Neural crest cell (in vitro differentiated cells): ENCODE measurements around the gene COL19A1. TPM values are rescaled to one million over a fixed set of nuclear protein-coding genes. Genes with fewer than 3 reads are reported as not detected.

ENCODE experiments used
- DNase-seq: peaks from one replicate; pipeline ENCODE4 v3.0.0; 2021; ENCODE audit warnings: low read depth, mixed read lengths, low spot score
- H3K27ac Mint-ChIP-seq: one replicate; pipeline ENCODE4 v1.8.0; 2021; ENCODE audit warnings: mild to moderate bottlenecking, mixed read lengths; ENCODE audit not compliant: unreplicated experiment
- H3K27me3 Mint-ChIP-seq: 2 replicates; pipeline ENCODE4 v1.8.0; 2021; ENCODE audit warnings: low read depth, mild to moderate bottlenecking, mixed read lengths
- H3K36me3 Mint-ChIP-seq: 2 replicates; pipeline ENCODE4 v1.8.0; 2021; ENCODE audit warnings: low read depth, mild to moderate bottlenecking, mixed read lengths
- H3K4me1 Mint-ChIP-seq: 2 replicates; pipeline ENCODE4 v1.8.0; 2021; ENCODE audit warnings: mixed read lengths
- H3K4me3 Mint-ChIP-seq: one replicate; pipeline ENCODE4 v1.8.0; 2021; ENCODE audit warnings: mild to moderate bottlenecking, mixed read lengths
- H3K9me3 Mint-ChIP-seq: 2 replicates; pipeline ENCODE4 v1.8.0; 2021; ENCODE audit warnings: mixed read lengths
- CTCF ChIP-seq: fragments of 200-600 bp; sonication (generic); conservative IDR thresholded peaks from 2 replicates; pipeline ENCODE4 v1.5.0; 2021; ENCODE audit warnings: antibody characterized with exemption, mild to moderate bottlenecking
- total RNA-seq: library from RNA; stranded (reverse); gene quantifications from 2 replicates; pipeline ENCODE4 v1.2.1, GENCODE V29; 2021

COL19A1 gene
- total RNA-seq, 1 donor from 2014 or later = 0.09 TPM

- Mint-ChIP-seq H3K4me1 (peaks cover 18% of the 10 kb centered on the region), H3K27ac (peak overlapping the region; percentile 72), H3K4me3 (no peak overlapping the region), H3K27me3 (no peaks in the 10 kb centered on the region), H3K9me3 (no peaks in the 10 kb centered on the region), H3K36me3 (no peaks in the 10 kb centered on the region)
- no peak for TF ChIP-seq CTCF
- DNase-seq = no peak
Observed at GRCh38 chr6:70136996-70137395, 270.6 kb downstream of the COL19A1 start.

- Mint-ChIP-seq H3K27ac (no peak overlapping the region), H3K36me3 (no peaks in the 10 kb centered on the region), H3K27me3 (no peaks in the 10 kb centered on the region), H3K9me3 (no peaks in the 10 kb centered on the region), H3K4me1 (peaks cover 28% of the 10 kb centered on the region), H3K4me3 (no peak overlapping the region)
- TF ChIP-seq CTCF = no peak
- DNase-seq = no peak
Observed at GRCh38 chr6:70140496-70140895, 274.1 kb downstream of the COL19A1 start.

- no peak overlapping the region for H3K4me3 Mint-ChIP-seq
- H3K27me3 Mint-ChIP-seq = no peaks in the 10 kb centered on the region
- TF ChIP-seq CTCF = no peak
- DNase-seq = no peak
- no peaks in the 10 kb centered on the region for H3K36me3 Mint-ChIP-seq
- H3K4me1 Mint-ChIP-seq = peaks cover 25% of the 10 kb centered on the region
- H3K9me3 Mint-ChIP-seq = no peaks in the 10 kb centered on the region
- no peak overlapping the region for H3K27ac Mint-ChIP-seq
Observed at GRCh38 chr6:70142034-70142433, 275.7 kb downstream of the COL19A1 start.

GRCh38 chr6:70145178-70145577 is 278.8 kb downstream of the COL19A1 start:
- H3K36me3 Mint-ChIP-seq = no peaks in the 10 kb centered on the region
- TF ChIP-seq CTCF = no peak
- peaks cover 16% of the 10 kb centered on the region for H3K4me1 Mint-ChIP-seq
- H3K4me3 Mint-ChIP-seq = no peak overlapping the region
- H3K27ac Mint-ChIP-seq = no peak overlapping the region
- DNase-seq = no peak
- H3K9me3 Mint-ChIP-seq = no peaks in the 10 kb centered on the region
- H3K27me3 Mint-ChIP-seq = no peaks in the 10 kb centered on the region

- DNase-seq = no peak
- Mint-ChIP-seq H3K4me1 (no peaks in the 10 kb centered on the region), H3K27ac (no peak overlapping the region), H3K36me3 (no peaks in the 10 kb centered on the region), H3K4me3 (no peak overlapping the region), H3K9me3 (no peaks in the 10 kb centered on the region), H3K27me3 (no peaks in the 10 kb centered on the region)
- TF ChIP-seq CTCF = no peak
Observed at GRCh38 chr6:70149209-70149788, 282.9 kb downstream of the COL19A1 start.
